ENCODE results near the gene TMEM8B.

TMEM8B gene

GRCh38 chr9:35862328-35862727 lies 33.3 kb downstream of the TMEM8B start:
- no peak for TF ChIP-seq EZH2phosphoT487 (IDR thresholded peaks at IDR 0.05; ENCODE audit: borderline replicate concordance, low read length)
- no peak for TF ChIP-seq CTCF (IDR thresholded peaks at IDR 0.05; ENCODE audit: low read depth, low read length, poor library complexity, severe bottlenecking)
- H3K36me3 ChIP-seq (ENCODE audit: control insufficient read depth, low read length): no peaks in the 10 kb centered on the region
- H3K4me3 ChIP-seq (ENCODE audit: low read length): no peak overlapping the region
- no peak overlapping the region for H3K27ac ChIP-seq (ENCODE audit: low read depth, low read length)
- peaks cover 9% of the 10 kb centered on the region for H3K27me3 ChIP-seq (ENCODE audit: control insufficient read depth, low read length)
- no peaks in the 10 kb centered on the region for H3K9me3 ChIP-seq (ENCODE audit: control insufficient read depth, insufficient read depth, low read length)
- H3K9me2 ChIP-seq (replicated peaks; ENCODE audit: control insufficient read depth, low read length): no peaks in the 10 kb centered on the region
- H3K4me2 ChIP-seq (ENCODE audit: low read length): no peak overlapping the region
- no peaks in the 10 kb centered on the region for H3K4me1 ChIP-seq (ENCODE audit: control insufficient read depth, low read length)
- no peaks in the 10 kb centered on the region for H3F3A ChIP-seq (ENCODE audit: control insufficient read depth, insufficient read depth)
- no peaks in the 10 kb centered on the region for H3K79me2 ChIP-seq (ENCODE audit: control insufficient read depth, low read length)
- no peaks in the 10 kb centered on the region for H4K20me1 ChIP-seq (ENCODE audit: control insufficient read depth, insufficient read depth, low read depth, low read length)

GRCh38 chr9:35863583-35863982 lies 34.6 kb downstream of the TMEM8B start:
- Histone ChIP-seq H3F3A (ENCODE audit: control insufficient read depth, insufficient read depth) (no peaks in the 10 kb centered on the region), H3K4me3 (ENCODE audit: low read length) (no peak overlapping the region), H3K4me1 (ENCODE audit: control insufficient read depth, low read length) (no peaks in the 10 kb centered on the region), H3K27ac (ENCODE audit: low read depth, low read length) (no peak overlapping the region), H3K79me2 (ENCODE audit: control insufficient read depth, low read length) (no peaks in the 10 kb centered on the region), H3K36me3 (ENCODE audit: control insufficient read depth, low read length) (no peaks in the 10 kb centered on the region), H3K4me2 (ENCODE audit: low read length) (no peak overlapping the region), H3K27me3 (ENCODE audit: control insufficient read depth, low read length) (peaks cover 9% of the 10 kb centered on the region), H4K20me1 (ENCODE audit: control insufficient read depth, insufficient read depth, low read depth, low read length) (no peaks in the 10 kb centered on the region), H3K9me3 (ENCODE audit: control insufficient read depth, insufficient read depth, low read length) (no peaks in the 10 kb centered on the region), H3K9me2 (replicated peaks; ENCODE audit: control insufficient read depth, low read length) (no peaks in the 10 kb centered on the region)
- TF ChIP-seq EZH2phosphoT487 (IDR thresholded peaks at IDR 0.05; ENCODE audit: borderline replicate concordance, low read length): no peak
- no peak for TF ChIP-seq CTCF (IDR thresholded peaks at IDR 0.05; ENCODE audit: low read depth, low read length, poor library complexity, severe bottlenecking)

- Histone ChIP-seq H3K9me3 (ENCODE audit: control insufficient read depth, insufficient read depth, low read length) (no peaks in the 10 kb centered on the region), H3K79me2 (ENCODE audit: control insufficient read depth, low read length) (no peaks in the 10 kb centered on the region), H3K36me3 (ENCODE audit: control insufficient read depth, low read length) (no peaks in the 10 kb centered on the region), H4K20me1 (ENCODE audit: control insufficient read depth, insufficient read depth, low read depth, low read length) (no peaks in the 10 kb centered on the region), H3K27ac (ENCODE audit: low read depth, low read length) (no peak overlapping the region), H3K9me2 (replicated peaks; ENCODE audit: control insufficient read depth, low read length) (no peaks in the 10 kb centered on the region), H3K27me3 (ENCODE audit: control insufficient read depth, low read length) (peaks cover 9% of the 10 kb centered on the region), H3F3A (ENCODE audit: control insufficient read depth, insufficient read depth) (no peaks in the 10 kb centered on the region), H3K4me2 (ENCODE audit: low read length) (no peak overlapping the region), H3K4me3 (ENCODE audit: low read length) (no peak overlapping the region), H3K4me1 (ENCODE audit: control insufficient read depth, low read length) (no peaks in the 10 kb centered on the region)
- no peak for TF ChIP-seq EZH2phosphoT487 (IDR thresholded peaks at IDR 0.05; ENCODE audit: borderline replicate concordance, low read length)
- no peak for TF ChIP-seq CTCF (IDR thresholded peaks at IDR 0.05; ENCODE audit: low read depth, low read length, poor library complexity, severe bottlenecking)
Observed at GRCh38 chr9:35864695-35865255, 35.7 kb downstream of the TMEM8B start.

Measured in DOHH2 (cell line).